Stimulated activated effector memory CD8-positive, alpha-beta T cell treated with anti-CD3 and anti-CD28 coated beads, Interleukin-12 subunit alpha, Interleukin-12 subunit beta, amount 100 ng/mL, for 72 hours (primary cell): ENCODE measurements around the gene ZFYVE1.
"Not testable (repeated sequence)": the region's sequence is repeated elsewhere in the genome, so short reads cannot be mapped to it uniquely, and the experiment has no call there.

Experiments used
- ATAC-seq: fragments of 150-1000 bp; cut with Tn5 transposase; 2 replicates; pipeline ENCODE4 v1.10.0; 2021
- DNase-seq, 2 donors: peaks; one replicate each; pipeline ENCODE4 v3.0.0; 2021 to 2022; ENCODE audit warnings: low spot score in 2 of 2
- H3K27ac Mint-ChIP-seq: one replicate; pipeline ENCODE4 v1.8.0; 2022; ENCODE audit warnings: mild to moderate bottlenecking, mixed read lengths
- H3K36me3 Mint-ChIP-seq: one replicate; pipeline ENCODE4 v1.8.0; 2022; ENCODE audit warnings: mild to moderate bottlenecking, mixed read lengths
- H3K4me1 Mint-ChIP-seq: one replicate; pipeline ENCODE4 v1.8.0; 2022; ENCODE audit warnings: mixed read lengths
- H3K4me3 Mint-ChIP-seq: one replicate; pipeline ENCODE4 v1.8.0; 2022; ENCODE audit warnings: mild to moderate bottlenecking, mixed read lengths
- H3K9me3 Mint-ChIP-seq: one replicate; pipeline ENCODE4 v1.8.0; 2022; ENCODE audit warnings: mixed read lengths

The ZFYVE1 gene

GRCh38 chr14:72956741-72957140 lies 70.2 kb downstream of the ZFYVE1 start:
- not testable (repeated sequence) for H3K4me3 Mint-ChIP-seq, ATAC-seq, DNase-seq, H3K9me3 Mint-ChIP-seq, H3K4me1 Mint-ChIP-seq
- Mint-ChIP-seq H3K27ac (peak overlapping the region; percentile 55), H3K36me3 (peaks cover 82% of the 10 kb centered on the region)

GRCh38 chr14:72952171-72952570 lies 74.7 kb downstream of the ZFYVE1 start:
- DNase-seq (no peak), ATAC-seq (no peak)
- Mint-ChIP-seq H3K36me3 (peaks cover 65% of the 10 kb centered on the region), H3K9me3 (no peaks in the 10 kb centered on the region), H3K4me3 (no peak overlapping the region), H3K4me1 (peaks cover 14% of the 10 kb centered on the region), H3K27ac (peak overlapping the region; percentile 74)

- Mint-ChIP-seq H3K36me3 (peaks cover 60% of the 10 kb centered on the region), H3K27ac (no peak overlapping the region), H3K4me3 (no peak overlapping the region), H3K4me1 (peaks cover 14% of the 10 kb centered on the region), H3K9me3 (no peaks in the 10 kb centered on the region)
- DNase-seq (peak; percentile 49 to 80), ATAC-seq (peak; percentile 31)
These were observed 78.3 kb downstream of the ZFYVE1 start for GRCh38 chr14:72948481-72949138.

- no peak for DNase-seq
- no peak overlapping the region for H3K4me3 Mint-ChIP-seq
- peak overlapping the region; percentile 87 for H3K27ac Mint-ChIP-seq
- peaks cover 60% of the 10 kb centered on the region for H3K36me3 Mint-ChIP-seq
- peaks cover 14% of the 10 kb centered on the region for H3K4me1 Mint-ChIP-seq
- peak; percentile 86 for ATAC-seq
- no peaks in the 10 kb centered on the region for H3K9me3 Mint-ChIP-seq
These were observed 79.3 kb downstream of the ZFYVE1 start for GRCh38 chr14:72947366-72948160.

- ATAC-seq = no peak
- Mint-ChIP-seq H3K27ac (no peak overlapping the region), H3K36me3 (peaks cover 60% of the 10 kb centered on the region), H3K4me3 (no peak overlapping the region), H3K4me1 (peaks cover 14% of the 10 kb centered on the region), H3K9me3 (no peaks in the 10 kb centered on the region)
- no peak for DNase-seq
These were observed 80.4 kb downstream of the ZFYVE1 start for GRCh38 chr14:72946491-72946890.

- ATAC-seq = no peak
- Mint-ChIP-seq H3K27ac (no peak overlapping the region), H3K4me3 (no peak overlapping the region), H3K9me3 (no peaks in the 10 kb centered on the region), H3K4me1 (peaks cover 14% of the 10 kb centered on the region), H3K36me3 (peaks cover 65% of the 10 kb centered on the region)
- DNase-seq = no peak
These were observed 81.4 kb downstream of the ZFYVE1 start for GRCh38 chr14:72945356-72946027.

GRCh38 chr14:72943876-72944430 lies 83.0 kb downstream of the ZFYVE1 start:
- DNase-seq (no peak), ATAC-seq (no peak)
- Mint-ChIP-seq H3K9me3 (no peaks in the 10 kb centered on the region), H3K4me3 (no peak overlapping the region), H3K4me1 (peaks cover 14% of the 10 kb centered on the region), H3K36me3 (peaks cover 71% of the 10 kb centered on the region), H3K27ac (no peak overlapping the region)

- peaks cover 72% of the 10 kb centered on the region for H3K36me3 Mint-ChIP-seq
- H3K4me1 Mint-ChIP-seq = peaks cover 10% of the 10 kb centered on the region
- DNase-seq (no peak), ATAC-seq (no peak)
- no peak overlapping the region for H3K27ac Mint-ChIP-seq
- H3K9me3 Mint-ChIP-seq = no peaks in the 10 kb centered on the region
- H3K4me3 Mint-ChIP-seq = no peak overlapping the region
These were observed 84.0 kb downstream of the ZFYVE1 start for GRCh38 chr14:72942934-72943333.

- ATAC-seq = no peak
These were observed 85.5 kb downstream of the ZFYVE1 start for GRCh38 chr14:72941286-72941985.

GRCh38 chr14:72939630-72940029 lies 87.3 kb downstream of the ZFYVE1 start:
- H3K4me3 Mint-ChIP-seq = no peak overlapping the region
- H3K36me3 Mint-ChIP-seq = peaks cover 64% of the 10 kb centered on the region
- no peak for DNase-seq

More at GRCh38 chr14:72941286-72941985, 85.5 kb downstream of the ZFYVE1 start:
- no peak overlapping the region for H3K27ac Mint-ChIP-seq
- no peak for DNase-seq
- H3K4me3 Mint-ChIP-seq = no peak overlapping the region
- peaks cover 17% of the 10 kb centered on the region for H3K4me1 Mint-ChIP-seq
- no peaks in the 10 kb centered on the region for H3K9me3 Mint-ChIP-seq
- H3K36me3 Mint-ChIP-seq = peaks cover 78% of the 10 kb centered on the region

GRCh38 chr14:72932893-72933292 lies 94.0 kb downstream of the ZFYVE1 start:
- Mint-ChIP-seq H3K27ac (no peak overlapping the region), H3K9me3 (no peaks in the 10 kb centered on the region), H3K4me1 (peaks cover 23% of the 10 kb centered on the region), H3K4me3 (no peak overlapping the region), H3K36me3 (peaks cover 10% of the 10 kb centered on the region)
- DNase-seq = no peak
- ATAC-seq = no peak

More at GRCh38 chr14:72939630-72940029, 87.3 kb downstream of the ZFYVE1 start:
- no peak overlapping the region for H3K27ac Mint-ChIP-seq
- H3K9me3 Mint-ChIP-seq = no peaks in the 10 kb centered on the region
- peaks cover 19% of the 10 kb centered on the region for H3K4me1 Mint-ChIP-seq
- no peak for ATAC-seq

GRCh38 chr14:72929316-72930080 lies 97.4 kb downstream of the ZFYVE1 start:
- Mint-ChIP-seq H3K4me1 (peaks cover 13% of the 10 kb centered on the region), H3K36me3 (peaks cover 4% of the 10 kb centered on the region), H3K9me3 (no peaks in the 10 kb centered on the region), H3K27ac (no peak overlapping the region), H3K4me3 (no peak overlapping the region)
- ATAC-seq (no peak), DNase-seq (no peak)

- Mint-ChIP-seq H3K36me3 (peaks cover 4% of the 10 kb centered on the region), H3K4me3 (no peak overlapping the region), H3K4me1 (peaks cover 11% of the 10 kb centered on the region), H3K27ac (no peak overlapping the region), H3K9me3 (no peaks in the 10 kb centered on the region)
- ATAC-seq (no peak), DNase-seq (no peak)
These were observed 98.0 kb downstream of the ZFYVE1 start for GRCh38 chr14:72928872-72929271.

- DNase-seq = peak; percentile 79 to 94
- peaks cover 4% of the 10 kb centered on the region for H3K36me3 Mint-ChIP-seq
- H3K4me1 Mint-ChIP-seq = peaks cover 6% of the 10 kb centered on the region
- peak within 1 kb of the TSS; percentile 86 for H3K4me3 Mint-ChIP-seq
- H3K9me3 Mint-ChIP-seq = no peaks in the 10 kb centered on the region
- peak; percentile 97 for ATAC-seq
- peak within 1 kb of the TSS; percentile 90 for H3K27ac Mint-ChIP-seq
These were observed 100.4 kb downstream of the ZFYVE1 start, which contains the start of gene DCAF4 for GRCh38 chr14:72926292-72927028. TSS of gene DCAF4 (plus strand) at chr14:72926464. CDS start at chr14:72937979, 11,515 bp downstream.
